GF-D8 (cell line): ENCODE measurements around the gene RBM19.

Source experiments
- DNase-seq: peaks from one replicate; lab custom pipeline; 2025; lab: John Stamatoyannopoulos, UW

RBM19 gene

DNA sequence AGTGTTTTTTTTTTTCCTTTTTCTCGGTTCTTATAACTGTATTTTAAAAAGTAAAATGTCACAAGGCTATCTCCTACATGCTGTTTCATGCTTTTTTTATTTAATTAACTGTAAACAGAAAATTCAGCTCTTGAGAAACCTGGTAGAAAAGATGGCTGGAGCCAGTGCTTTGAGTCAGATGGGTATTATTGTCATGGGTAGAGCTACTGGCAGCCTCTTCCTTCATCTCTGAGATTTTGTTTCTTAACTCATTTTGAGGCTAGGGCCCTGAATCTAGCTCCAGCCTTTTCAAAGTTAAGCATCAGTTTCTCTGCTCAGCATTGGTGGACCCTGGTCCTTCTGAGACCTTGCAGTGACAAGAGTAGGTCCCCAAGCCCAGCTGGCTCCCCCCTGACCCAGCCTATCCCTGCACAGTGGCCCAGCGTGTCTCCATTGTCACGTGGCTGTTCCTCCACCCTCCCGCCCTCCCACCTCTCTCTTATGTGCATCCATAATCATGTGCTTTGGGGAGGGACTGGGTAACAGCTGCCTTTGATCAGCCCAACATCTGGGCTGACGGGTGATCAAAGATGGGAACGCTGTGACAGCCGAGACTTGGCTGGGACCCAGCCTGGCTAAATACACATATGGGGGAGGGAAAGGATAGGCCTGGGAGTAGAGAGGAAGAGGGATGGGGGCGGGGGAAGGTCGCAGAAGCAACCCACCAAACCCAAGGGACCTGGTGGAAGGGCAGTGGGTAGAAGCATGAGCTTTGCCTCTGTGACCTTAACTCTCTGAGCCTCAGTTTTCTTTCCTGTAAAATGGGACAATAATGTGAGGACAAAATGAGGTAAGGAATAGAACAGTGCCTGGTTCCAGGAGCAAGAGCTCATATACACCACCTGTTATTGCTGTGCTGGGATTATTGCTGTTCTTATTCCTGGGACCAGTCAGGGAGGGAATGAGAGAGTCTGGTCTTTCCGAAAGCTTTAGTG is 24.4 kb upstream of the RBM19 start:
- DNase-seq = no peak

DNA sequence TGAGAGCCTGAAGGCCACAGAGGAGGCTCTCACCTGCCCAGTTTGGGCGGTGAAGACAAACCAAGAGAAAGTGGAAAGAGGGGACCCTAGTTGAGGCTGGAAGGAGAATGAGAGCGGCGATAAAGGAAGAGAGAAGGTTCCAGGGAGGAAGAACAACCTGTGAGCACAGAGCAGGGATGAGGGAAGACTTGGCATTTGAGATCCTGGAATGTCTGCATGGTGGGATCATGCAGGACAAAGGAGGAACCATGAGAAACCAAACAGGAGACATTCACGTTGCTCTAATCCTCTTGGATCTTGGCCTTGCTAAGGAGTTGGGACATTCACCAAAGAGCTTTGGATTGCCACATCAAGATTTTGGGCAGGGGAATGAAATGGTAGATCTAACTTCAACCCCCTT is 22.9 kb upstream of the RBM19 start:
- no peak for DNase-seq

DNA sequence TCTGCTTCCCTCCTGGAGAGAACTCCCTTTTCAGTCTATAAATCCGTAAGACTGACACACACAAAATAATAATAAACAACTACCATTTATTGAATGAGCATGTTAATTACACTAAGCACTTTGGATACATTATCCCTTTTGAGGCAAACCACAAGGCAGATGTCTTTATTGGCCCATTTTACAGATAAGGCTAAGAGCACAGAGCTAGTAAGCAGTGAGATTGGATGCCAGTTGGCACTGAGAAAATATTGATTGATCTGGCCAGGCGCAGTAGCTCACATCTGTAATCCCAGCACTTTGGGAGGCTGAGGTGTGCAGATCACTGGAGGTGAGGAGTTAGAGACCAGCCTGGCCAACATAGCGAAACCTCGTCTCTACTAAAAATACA is 21.9 kb upstream of the RBM19 start:
- no peak for DNase-seq

DNA sequence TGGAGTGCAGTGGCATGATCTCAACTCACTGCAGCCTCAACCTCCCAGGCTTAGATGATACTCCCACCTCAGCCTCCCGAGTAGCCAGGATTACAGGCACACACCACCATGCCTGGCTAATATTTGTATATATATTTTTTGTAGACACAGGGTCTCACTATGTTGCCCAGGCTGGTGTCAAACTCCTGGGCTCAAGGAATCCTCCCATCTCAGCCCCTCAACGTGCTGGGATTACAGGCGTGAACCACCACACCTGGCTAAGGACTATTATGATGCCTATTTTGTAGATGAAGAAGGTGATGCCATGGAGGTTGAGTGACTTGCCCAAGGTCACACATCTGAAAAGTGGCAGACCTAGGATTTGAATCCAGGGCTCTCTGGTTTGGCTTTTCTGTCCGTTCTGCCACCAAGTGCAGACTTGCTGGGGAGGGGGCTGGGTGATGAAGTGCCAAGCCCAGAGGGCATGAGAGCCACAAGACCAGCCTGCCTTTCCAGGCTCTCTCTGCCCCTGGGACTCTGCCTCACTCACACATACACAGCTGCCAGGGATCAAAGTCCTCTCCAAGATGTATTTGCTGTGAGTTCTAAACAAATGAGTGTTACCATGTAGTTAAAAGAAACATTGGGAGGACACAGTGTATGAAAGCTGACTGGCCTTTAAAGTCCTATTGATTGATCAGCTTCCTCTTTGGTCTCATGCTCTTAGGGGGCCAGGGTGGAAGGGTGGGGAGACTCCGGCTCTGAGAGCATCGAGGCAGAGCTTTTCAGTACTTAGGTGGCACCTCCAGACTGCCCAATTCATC is 21.3 kb upstream of the RBM19 start:
- no peak for DNase-seq

DNA sequence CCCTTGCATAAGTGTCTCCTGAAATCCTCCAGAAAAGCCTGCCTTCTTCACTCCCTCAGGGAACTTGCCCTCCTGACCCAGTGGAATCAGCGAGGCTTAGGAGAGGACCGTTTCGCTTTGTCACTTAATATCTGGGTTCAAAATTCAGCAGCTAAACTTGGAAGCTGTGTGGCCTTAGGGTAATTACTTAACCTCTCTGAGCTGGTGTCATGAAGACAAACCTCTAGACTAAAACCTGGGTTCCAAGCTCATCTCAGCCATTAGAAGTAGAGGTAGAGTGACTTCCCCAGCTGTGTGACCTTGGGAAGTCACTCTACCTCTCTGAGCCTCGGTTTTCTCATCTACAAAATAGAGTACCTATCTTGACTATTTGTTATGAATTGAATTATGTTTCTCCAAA is 18.3 kb upstream of the RBM19 start:
- DNase-seq = no peak

DNA sequence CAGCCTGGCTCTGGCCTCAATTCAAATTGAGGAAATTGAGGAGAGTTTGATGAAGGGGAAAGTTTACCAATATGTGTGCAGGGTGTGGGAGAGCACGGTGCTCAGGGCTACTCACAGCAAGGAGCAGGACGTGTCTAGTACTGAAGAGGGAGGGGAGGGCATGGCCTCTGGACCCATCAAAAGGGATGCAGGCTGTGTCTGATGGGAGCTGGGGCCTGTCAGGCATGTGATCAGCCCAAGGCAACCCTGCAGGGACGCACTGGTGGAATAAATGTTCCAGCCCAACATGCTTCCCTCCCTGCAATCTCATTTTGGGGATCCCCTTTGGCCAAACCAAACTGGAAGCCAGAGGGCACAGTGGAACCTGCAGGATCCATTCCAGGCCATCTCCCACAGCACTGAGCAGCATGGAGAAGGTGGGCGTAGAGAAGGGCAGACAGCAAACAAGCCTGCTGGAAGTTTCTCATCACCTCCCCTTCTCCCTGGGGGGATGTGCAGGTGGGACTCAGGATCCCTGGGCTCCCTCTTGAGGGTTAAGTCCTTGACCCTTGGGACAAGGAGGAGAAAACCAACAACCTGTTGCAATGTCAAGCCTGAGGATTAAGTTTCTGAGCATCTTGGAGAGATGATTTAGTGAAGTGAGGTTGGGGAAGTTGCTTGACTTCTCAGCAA is 17.8 kb upstream of the RBM19 start:
- DNase-seq = no peak

DNA sequence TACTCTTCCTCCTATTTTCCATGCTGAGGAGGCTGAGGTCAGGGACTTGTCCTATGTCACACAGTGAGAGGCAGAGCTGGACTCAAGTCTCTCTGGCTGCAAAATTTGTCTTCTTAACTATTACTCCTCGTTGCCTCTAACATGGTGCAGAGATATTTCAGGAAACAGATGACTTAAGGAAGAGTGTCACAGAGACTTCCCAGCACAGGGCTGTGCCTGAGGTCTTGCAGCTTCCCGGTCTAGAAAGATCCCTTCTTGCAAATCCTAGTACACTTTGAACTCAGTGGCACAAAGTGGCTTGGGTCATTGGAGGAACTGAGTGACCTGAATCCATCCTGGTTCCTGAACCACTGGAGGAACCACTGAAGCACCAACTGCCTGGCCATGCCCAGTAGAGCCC is 17.1 kb upstream of the RBM19 start:
- DNase-seq = no peak

DNA sequence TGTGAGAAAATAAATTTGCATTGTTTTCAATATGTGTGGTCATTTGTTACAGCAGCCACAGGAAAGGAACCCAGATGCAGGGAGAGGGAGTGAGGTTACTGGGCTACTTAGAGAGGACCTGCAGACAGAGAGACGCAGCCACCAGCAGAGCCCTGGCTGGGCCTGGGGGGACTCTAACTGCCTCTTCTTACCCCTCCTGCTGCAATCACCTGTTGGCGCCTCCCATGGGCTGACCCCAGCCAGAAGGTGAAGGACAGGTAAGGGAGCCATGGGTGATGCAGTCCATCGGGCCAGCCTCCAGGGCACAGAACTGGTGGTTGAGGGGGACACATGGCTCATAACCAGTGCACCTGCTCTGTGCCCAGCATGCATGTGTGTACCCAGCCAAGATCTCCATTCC is 15.8 kb upstream of the RBM19 start:
- no peak for DNase-seq

DNA sequence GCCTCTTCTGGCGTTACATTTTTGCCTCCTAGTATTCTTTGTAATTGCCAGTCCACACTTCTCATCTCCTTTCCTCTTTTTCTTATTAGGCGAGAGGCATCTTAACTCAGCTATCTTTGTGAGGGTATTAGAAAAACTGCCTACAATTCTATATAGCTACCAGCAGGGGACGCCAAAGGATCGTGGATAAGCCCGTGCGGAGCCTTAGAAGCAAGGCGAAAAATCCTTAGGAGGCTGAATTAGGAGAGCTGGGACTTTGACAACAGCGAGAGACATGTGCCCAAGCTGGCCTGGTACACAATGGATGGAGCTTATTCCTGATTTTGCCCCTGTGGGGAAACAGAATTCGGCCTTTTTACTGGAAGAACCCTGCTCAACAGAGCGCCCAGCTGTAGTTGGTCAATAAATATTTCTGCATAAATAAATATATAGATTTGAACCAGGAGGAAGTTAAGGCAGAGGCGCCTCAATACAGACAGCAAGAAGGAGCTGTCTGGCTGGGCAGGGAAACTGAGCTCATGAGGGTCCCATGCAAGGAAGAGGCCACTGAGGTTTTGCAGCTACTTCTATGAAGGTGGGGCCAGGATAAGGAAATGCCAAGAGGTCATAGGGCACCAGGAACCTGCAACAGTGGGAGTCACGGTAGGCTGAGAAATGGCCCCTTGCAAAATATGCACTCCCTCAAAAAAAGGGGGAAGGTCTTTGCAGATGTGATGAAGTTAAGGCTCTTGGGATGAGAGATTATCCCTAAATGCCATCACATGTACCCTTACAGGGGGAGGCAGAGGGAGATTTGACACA is 14.6 kb upstream of the RBM19 start:
- DNase-seq = peak; percentile 13

DNA sequence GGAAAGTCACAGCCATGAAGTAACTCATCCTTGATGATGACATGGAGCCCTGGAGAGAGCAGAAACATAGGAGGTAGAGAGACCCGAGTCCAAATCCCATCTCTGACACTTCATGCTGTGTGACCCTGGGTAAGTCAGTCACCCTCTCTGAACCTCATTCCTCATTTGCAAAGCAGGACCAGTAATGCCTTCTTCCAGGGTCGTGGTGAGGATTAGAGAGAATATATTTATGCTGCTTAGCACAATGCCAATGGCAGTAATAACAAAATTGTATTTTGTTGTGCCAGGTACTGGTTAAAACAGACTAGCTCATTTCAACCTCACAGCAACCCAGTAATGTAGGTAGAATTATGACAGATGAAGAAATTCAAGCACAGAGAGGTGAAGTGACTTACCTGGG is 13.9 kb upstream of the RBM19 start:
- no peak for DNase-seq

DNA sequence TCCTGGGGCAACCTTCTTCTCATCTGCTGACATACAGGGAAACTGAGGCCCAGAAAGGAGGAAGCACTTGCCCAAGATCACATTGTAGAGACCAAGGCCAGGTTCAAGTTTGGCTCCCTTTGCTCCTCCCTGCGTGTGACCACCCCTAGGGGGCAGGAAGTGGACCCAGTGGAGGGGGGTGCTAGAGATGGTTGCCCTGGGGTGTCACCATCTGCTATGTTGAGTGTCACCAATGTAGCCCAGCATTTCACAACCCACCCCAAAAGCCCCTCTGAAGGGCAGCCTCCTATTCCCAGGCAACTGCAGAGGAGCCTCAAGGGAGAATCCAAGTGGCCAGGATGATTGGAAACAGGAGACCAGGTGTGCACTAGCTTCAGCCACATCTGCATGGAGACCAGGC is 12.0 kb upstream of the RBM19 start:
- no peak for DNase-seq

DNA sequence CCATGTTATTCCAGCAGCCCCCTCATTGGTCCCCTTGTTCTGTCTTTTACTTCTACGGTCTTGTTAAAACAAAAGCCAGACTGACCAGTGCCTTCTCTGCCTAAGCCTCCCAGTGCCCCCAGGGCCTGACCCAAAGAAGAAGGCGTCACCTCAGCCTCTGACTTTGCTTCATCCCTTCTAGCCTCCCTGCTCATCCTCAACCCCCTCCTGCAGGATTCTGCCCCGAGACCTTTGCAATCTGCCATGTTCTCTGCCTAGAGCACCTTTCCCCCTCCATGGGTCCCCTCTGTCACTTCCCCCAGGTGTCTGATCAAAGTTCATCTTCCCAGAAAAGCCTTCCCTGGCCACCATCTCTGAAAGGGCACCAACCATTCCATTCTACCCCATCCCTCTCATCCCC is 7.9 kb upstream of the RBM19 start:
- DNase-seq = no peak

DNA sequence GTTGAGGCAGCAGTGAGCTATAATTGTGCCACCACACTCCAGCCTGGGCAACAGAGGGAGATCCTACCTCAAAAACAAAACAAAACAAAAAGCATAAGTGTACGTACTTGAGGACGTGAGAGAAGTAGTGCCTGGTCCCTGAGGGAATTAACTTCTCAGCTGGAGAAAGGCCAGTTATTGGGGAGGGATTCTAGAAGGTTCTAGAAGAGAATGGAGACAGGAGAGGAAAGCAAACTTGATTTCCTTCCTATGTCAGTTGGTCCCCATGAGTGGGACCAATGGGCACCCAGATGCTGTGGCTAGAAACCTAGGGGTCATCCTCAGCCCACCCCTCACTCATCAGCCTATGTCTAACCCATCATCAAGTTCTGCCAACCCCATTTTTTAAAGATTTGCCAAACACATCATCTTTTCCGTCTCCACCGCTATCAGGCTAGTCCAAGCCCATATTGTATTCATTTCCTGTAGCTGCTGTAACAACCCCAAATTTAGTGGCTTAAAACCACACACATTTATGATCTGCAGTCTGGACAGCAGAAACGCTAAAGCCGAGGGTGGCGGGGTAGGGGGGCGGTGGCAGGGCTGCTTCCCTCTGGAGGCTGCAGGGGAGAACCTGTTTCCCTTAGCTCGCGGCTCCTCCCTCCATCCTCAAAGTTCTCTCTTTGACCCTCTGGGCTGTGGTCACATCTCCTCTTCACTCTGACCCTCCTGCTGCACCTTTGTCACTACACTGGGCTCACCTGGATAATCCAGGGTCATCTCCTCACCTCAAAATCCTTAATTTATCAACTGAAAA is 7.2 kb upstream of the RBM19 start:
- peak; percentile 13 for DNase-seq

DNA sequence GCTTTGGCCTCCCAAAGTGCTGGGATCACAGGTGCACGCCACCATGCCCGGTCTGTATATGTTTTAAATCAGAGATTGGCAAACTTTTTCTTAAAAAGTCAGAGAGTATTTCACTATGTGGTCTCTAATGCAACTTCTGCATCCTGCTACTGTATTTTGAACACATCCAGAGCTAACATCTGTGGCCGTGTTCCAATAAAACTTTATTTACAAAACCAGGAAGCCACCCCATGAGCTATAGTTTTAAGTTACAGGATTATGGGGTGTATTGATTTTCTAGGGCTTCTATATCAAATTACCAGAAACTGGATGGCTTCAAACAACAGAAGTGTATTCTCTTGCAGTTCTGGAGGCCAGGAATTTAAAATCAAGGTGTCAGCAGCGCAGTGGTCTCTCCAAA is 5.3 kb upstream of the RBM19 start:
- no peak for DNase-seq

DNA sequence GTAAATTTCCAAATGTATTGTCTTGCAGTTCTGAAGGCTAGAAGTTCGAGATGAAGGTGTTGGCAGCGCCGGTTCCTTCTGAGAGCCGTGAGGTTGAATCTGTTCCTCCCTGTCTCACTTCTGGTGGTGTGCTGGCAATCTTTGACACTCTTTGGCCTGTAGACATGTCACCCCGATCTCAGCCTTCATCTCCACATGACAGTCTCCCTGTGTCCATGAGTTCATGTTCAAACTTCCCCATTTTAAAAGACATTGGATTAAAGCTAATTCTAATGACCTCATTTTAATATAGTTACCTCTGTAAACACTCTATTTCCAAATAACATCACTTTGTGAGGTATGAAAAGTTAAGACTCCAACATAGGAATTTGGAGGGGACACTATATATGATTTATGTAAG is 4.1 kb upstream of the RBM19 start:
- no peak for DNase-seq

DNA sequence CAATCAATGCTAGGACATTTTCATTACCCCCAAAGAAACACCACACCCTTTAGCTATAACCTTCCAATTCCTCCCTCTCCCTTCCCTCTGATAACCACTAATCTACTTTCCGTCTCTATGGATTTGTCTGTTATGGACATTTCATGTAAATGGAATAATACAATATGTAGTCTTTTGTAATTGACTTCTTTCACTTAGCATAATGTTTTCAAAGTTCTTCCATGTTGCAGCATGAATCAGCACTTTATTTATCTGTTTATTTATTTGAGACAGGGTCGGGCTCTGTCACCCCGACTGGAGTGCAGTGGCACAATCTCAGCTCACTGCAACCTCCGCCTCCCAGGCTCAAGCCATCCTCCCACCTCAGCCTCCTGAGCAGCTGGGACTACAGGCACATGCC is 1.2 kb upstream of the RBM19 start:
- no peak for DNase-seq

DNA sequence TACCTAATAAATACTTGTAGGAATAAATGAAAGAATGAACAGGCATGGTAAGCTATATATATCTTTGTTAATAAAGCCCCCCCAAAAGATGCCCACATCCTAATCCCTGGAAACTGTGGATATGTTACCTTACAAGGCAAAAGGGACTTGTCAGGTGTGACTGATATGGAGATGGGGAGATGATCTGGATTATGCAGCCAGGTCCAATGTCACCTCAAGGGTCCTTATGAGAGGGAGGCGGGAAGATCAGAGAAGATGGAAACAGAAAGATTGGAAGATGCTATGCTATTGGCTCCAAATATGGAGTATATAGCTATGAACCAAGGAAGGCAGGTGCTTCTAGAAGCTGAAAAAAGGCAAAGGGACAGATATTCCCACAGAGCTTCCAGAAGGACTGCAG is 3.4 kb downstream of the RBM19 start:
- DNase-seq = no peak

DNA sequence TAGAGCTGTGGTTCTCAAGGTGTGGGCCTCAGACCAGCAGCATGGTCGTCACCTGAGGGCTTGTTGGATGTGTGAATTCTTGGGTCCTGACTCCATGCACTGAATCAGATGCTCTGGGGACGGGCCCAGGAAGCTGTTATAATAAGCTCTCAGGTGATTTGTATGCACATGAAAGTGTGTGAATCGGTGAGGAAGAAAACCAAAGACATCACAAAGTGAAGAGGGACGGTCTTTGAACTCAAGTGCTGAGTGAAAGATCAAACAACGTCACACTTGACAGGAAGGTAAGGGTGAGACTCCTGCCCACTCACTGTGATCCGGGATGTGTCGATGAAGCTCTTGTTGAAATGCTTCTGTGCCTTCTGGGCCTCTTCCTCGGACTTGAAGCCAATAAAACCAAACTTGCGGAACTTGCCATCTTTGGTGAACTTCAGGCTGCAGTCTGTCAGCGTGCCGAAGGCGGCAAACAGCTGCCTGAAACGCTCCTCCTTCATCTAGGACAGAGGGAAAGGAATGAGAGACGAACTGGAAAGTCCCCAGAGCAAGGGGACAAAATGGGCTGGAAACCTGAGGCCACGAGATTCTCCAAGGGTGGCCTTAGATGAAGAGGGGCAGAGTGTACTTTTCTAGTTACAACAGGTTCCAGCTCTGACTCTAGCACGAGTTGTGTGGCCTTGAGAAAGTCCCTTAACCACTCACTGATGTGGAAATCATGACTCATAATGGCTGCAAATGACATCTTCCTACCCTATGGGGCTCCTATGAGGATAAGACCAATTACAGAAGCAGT is 4.0 kb downstream of the RBM19 start:
- DNase-seq = no peak

DNA sequence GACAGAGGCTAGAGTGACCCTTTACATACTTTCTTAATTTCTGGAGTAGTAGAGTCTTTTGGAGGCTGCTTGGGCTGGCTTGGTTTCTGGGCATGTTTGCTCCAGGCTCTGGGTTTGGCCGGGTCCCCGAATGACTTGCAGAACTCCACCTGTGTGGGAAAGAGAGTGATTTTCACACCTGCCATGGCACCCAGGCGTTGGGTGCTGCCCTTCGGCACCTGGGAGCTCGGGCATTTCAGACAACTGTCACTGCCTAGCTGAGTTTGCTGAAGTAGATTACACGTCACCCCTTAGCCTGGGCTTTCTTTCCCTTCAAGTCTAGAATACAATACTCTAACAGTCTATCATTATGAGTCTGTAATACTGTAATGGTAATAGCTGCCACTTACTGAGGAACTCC is 6.1 kb downstream of the RBM19 start:
- no peak for DNase-seq

DNA sequence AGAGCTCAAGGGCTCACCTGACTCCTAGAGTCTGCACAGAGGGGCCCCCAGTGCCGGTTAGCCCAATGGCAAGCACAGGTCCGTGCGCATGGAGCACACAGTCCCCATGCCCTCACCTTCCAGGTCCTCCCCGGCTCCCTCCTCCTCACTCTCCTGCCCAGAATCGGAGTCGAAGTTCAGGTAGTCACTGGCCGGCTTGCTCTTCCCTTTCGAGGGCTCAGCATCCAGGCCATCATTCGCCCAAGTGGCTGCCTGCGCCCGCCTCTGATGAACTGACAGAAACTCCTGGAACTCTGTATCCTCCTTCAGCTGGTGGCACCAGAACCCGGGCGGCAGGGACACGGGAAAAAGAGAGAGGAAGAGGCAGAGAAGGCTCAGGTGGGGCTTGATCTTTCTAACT is 7.0 kb downstream of the RBM19 start:
- DNase-seq = no peak
